Endothelial cell of umbilical vein (primary cell): ENCODE measurements around the gene PPFIA1. TPM values are rescaled to one million over a fixed set of nuclear protein-coding genes. Genes with fewer than 3 reads are reported as not detected.

ENCODE experiments used
- BruUV-seq: library from RNA; stranded (reverse); fragments of 400-500 nt; replicated peaks from 2 replicates; lab custom pipeline; 2021; lab: Mats Ljungman, UMichigan
- CTCF ChIA-PET: fragments of 300-600, 350-600 bp; sonication (Branson Sonifier 250); formaldehyde crosslinking; loops from one replicate; lab custom pipeline; 2021; ENCODE audit warnings: antibody characterized with exemption, inconsistent platforms; lab: Charles Lee
- POLR2A ChIA-PET: fragments of 300-600, 350-600 bp; sonication (Branson Sonifier 250); formaldehyde crosslinking; loops from one replicate; lab custom pipeline; 2021; ENCODE audit warnings: antibody characterized with exemption, inconsistent platforms; lab: Charles Lee
- DNase-seq: peaks from one replicate; pipeline ENCODE4 v3.0.0-alpha.2; 2011; ENCODE audit warnings: low read depth, low spot score
- FAIRE-seq: peaks from 2 replicates; lab custom pipeline; 2011; peaks lifted over from hg19 to GRCh38; lab: Jason Lieb, UNC
- H2AFZ ChIP-seq: 2 replicates; pipeline ENCODE4 v1.6.0; 2012; ENCODE audit warnings: low read depth, low read length, control low read depth, inconsistent platforms
- H3K27ac ChIP-seq: 2 replicates; pipeline ENCODE4 v1.5.1; 2011; ENCODE audit warnings: low read depth, mild to moderate bottlenecking, control low read depth, low read length, moderate library complexity; ENCODE audit not compliant: insufficient read depth
- H3K27me3 ChIP-seq, 2 experiments: 2 replicates each; pipeline versions ENCODE4 v1.6.0 to v1.6.1; 2011; ENCODE audit warnings: low read length in 2 of 2, mixed read lengths in 1 of 2; ENCODE audit not compliant: control insufficient read depth in 2 of 2, insufficient read depth in 2 of 2
- H3K36me3 ChIP-seq, 2 experiments: 2 replicates in 1 of 2; 3 replicates in 1 of 2; pipeline ENCODE4 v1.5.1; 2011; ENCODE audit warnings: low read length in 2 of 2, mild to moderate bottlenecking in 1 of 2, moderate library complexity in 1 of 2; ENCODE audit not compliant: control insufficient read depth in 2 of 2, insufficient read depth in 2 of 2; ENCODE audit errors: extremely low read depth in 1 of 2
- H3K4me1 ChIP-seq: 3 replicates; pipeline ENCODE4 v1.5.1; 2011; ENCODE audit warnings: mild to moderate bottlenecking, low read length; ENCODE audit not compliant: control insufficient read depth, insufficient read depth; ENCODE audit errors: extremely low read depth
- H3K4me2 ChIP-seq: 2 replicates; pipeline ENCODE4 v1.6.1; 2011; ENCODE audit warnings: low read length, control low read depth, mixed read lengths; ENCODE audit not compliant: insufficient read depth
- H3K4me3 ChIP-seq, 3 experiments: fragments of 200-600 bp in 1 of 3; sonication (generic), shearing (Covaris generic) in 1 of 3; replicated peaks in 1 of 3; 2 replicates each; pipeline ENCODE4 v1.5.1; 2011 to 2016; ENCODE audit warnings: control low read depth in 3 of 3, low read length in 3 of 3, mild to moderate bottlenecking in 2 of 3, inconsistent platforms in 1 of 3, low read depth in 1 of 3, moderate library complexity in 1 of 3; ENCODE audit not compliant: insufficient read depth in 1 of 3
- H3K79me2 ChIP-seq: 2 replicates; pipeline ENCODE4 v1.6.0; 2012; ENCODE audit warnings: low read length, inconsistent platforms; ENCODE audit not compliant: control insufficient read depth, insufficient read depth
- H3K9ac ChIP-seq: replicated peaks from 2 replicates; pipeline ENCODE3; 2011; ENCODE audit warnings: low read length, control low read depth; ENCODE audit not compliant: insufficient read depth; ENCODE audit errors: extremely low read depth
- H3K9me1 ChIP-seq: replicated peaks from 3 replicates; pipeline ENCODE4 v1.6.0; 2011; ENCODE audit warnings: mild to moderate bottlenecking, low read length; ENCODE audit not compliant: control insufficient read depth, insufficient read depth; ENCODE audit errors: extremely low read depth
- H3K9me3 ChIP-seq: replicated peaks from 2 replicates; pipeline ENCODE4 v1.5.1; 2012; ENCODE audit warnings: low read length, inconsistent platforms; ENCODE audit not compliant: control insufficient read depth, insufficient read depth
- H4K20me1 ChIP-seq: replicated peaks from 2 replicates; pipeline ENCODE3; 2011; ENCODE audit warnings: mild to moderate bottlenecking, low read length; ENCODE audit not compliant: control insufficient read depth, insufficient read depth; ENCODE audit errors: extremely low read depth
- EZH2 ChIP-seq: IDR thresholded peaks from 2 replicates; pipeline ENCODE4 v1.6.1; 2012; ENCODE audit warnings: borderline replicate concordance, low read depth, mild to moderate bottlenecking, moderate library complexity, low read length, inconsistent platforms; ENCODE audit not compliant: severe bottlenecking
- FOS ChIP-seq: IDR thresholded peaks from 2 replicates; pipeline ENCODE4 v1.6.1; 2011; ENCODE audit warnings: mild to moderate bottlenecking, low read length, moderate library complexity, borderline replicate concordance; ENCODE audit not compliant: insufficient read depth
- JUN ChIP-seq: IDR thresholded peaks from 2 replicates; pipeline ENCODE4 v1.6.1; 2011; ENCODE audit warnings: borderline replicate concordance, low read depth; ENCODE audit not compliant: insufficient read length, insufficient read depth
- POLR2A ChIP-seq: IDR thresholded peaks from 2 replicates; pipeline ENCODE4 v1.6.1; 2012; ENCODE audit warnings: low read depth, mild to moderate bottlenecking, control low read depth, low read length
- POLR2AphosphoS5 ChIP-seq: IDR thresholded peaks from 2 replicates; pipeline ENCODE4 v1.6.1; 2012; ENCODE audit warnings: low read depth, mild to moderate bottlenecking, control low read depth, low read length, moderate library complexity; ENCODE audit not compliant: insufficient read depth
- dilution Hi-C: fragments of 300-500 bp; cut with MboI; formaldehyde crosslinking; loops from one replicate; pipeline ENCODE4 v1.15.0; 2019; ENCODE audit warnings: low sequenced_read_pairs; ENCODE audit not compliant: extremely low pct_ligation_motif_present
- intact Hi-C: fragments of 100-400 bp; cut with micrococcal nuclease; formaldehyde crosslinking; loops from one replicate; pipeline ENCODE4 v1.10.0; 2022
- polyA plus RNA-seq, 4 experiments: library from polyadenylated mRNA; depleted of rRNA in 3 of 4; stranded (reverse) in 3 of 4; unstranded in 1 of 4; fragments of >200 nt; gene quantifications; 2 replicates each; pipeline versions ENCODE4 v1.2.1 to v1.2.3, GENCODE V29; 2011 to 2012; ENCODE audit warnings: missing spikeins in 1 of 4
- total RNA-seq: library from RNA; stranded (reverse); gene quantifications from 2 replicates; pipeline ENCODE4 v1.2.3, GENCODE V29; 2021
- TF ChIP-seq, protein P1 (sequence below), 2 donors: IDR thresholded peaks; 1 replicate in 1 of 2; 2 replicates in 1 of 2; pipeline ENCODE4 v1.5.1; 2011; ENCODE audit warnings: low read length in 2 of 2, mild to moderate bottlenecking in 2 of 2, moderate library complexity in 2 of 2, control low read depth in 1 of 2, inconsistent platforms in 1 of 2, low read depth in 1 of 2; ENCODE audit not compliant: insufficient read depth in 1 of 2; ENCODE audit errors: extremely low read depth in 1 of 2
- TF ChIP-seq, protein P2 (sequence below): IDR thresholded peaks from 2 replicates; pipeline ENCODE4 v1.6.1; 2011; ENCODE audit not compliant: insufficient read depth, insufficient read length

Gene PPFIA1
- total and polyA plus RNA-seq, 2 donors (not counting 3 experiments of a cell fraction or from before 2014, with no cell fraction given) = 44.3 to 60.9 TPM

DNA sequence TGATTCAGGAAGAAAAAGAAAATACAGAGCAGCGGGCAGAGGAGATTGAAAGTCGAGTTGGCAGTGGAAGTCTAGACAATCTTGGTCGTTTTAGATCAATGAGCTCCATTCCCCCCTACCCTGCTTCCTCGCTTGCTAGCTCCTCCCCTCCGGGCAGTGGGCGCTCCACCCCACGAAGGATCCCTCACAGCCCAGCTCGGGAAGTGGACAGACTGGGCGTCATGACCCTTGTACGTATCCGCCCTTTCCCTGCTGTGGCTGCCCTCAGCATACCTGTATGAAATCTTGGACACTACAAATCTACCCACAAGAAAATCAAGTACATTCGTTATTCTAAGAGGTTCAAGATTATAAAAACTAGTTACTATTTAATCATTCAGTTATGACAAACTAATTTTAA is 77.7 kb downstream of the PPFIA1 start:
- no peaks in the 10 kb centered on the region for H3K9me3 ChIP-seq
- dilution Hi-C loops (no loop called here), intact Hi-C loops (no loop called here)
- BruUV-seq = no TSS peak
- CTCF ChIA-PET = interaction anchor here (1.2 kb wide), 1 partner anchor 16 kb away, joined by 3 read pairs; no protein-coding TSS in a partner anchor
- no peak overlapping the region for H3K4me2 ChIP-seq
- H3K27me3 ChIP-seq = no peaks in the 10 kb centered on the region
- POLR2A ChIA-PET = no interaction called here
- H4K20me1 ChIP-seq = no peaks in the 10 kb centered on the region
- DNase-seq (no peak), FAIRE-seq (no peak)
- H3K9ac ChIP-seq = no peak overlapping the region
- no peak overlapping the region for H3K27ac ChIP-seq
- no peaks in the 10 kb centered on the region for H3K79me2 ChIP-seq
- peaks cover 6 to 30% of the 10 kb centered on the region in 2 experiments for H3K36me3 ChIP-seq
- no peaks in the 10 kb centered on the region for H3K4me1 ChIP-seq
- TF ChIP-seq POLR2AphosphoS5 (no peak), POLR2A (no peak), JUN (no peak), FOS (no peak), EZH2 (no peak)
- TF ChIP-seq, protein P1, sequence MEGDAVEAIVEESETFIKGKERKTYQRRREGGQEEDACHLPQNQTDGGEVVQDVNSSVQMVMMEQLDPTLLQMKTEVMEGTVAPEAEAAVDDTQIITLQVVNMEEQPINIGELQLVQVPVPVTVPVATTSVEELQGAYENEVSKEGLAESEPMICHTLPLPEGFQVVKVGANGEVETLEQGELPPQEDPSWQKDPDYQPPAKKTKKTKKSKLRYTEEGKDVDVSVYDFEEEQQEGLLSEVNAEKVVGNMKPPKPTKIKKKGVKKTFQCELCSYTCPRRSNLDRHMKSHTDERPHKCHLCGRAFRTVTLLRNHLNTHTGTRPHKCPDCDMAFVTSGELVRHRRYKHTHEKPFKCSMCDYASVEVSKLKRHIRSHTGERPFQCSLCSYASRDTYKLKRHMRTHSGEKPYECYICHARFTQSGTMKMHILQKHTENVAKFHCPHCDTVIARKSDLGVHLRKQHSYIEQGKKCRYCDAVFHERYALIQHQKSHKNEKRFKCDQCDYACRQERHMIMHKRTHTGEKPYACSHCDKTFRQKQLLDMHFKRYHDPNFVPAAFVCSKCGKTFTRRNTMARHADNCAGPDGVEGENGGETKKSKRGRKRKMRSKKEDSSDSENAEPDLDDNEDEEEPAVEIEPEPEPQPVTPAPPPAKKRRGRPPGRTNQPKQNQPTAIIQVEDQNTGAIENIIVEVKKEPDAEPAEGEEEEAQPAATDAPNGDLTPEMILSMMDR (IDR thresholded peaks at IDR 0.05; ENCODE audit: extremely low read depth in 1 of 2, insufficient read depth in 1 of 2, low read depth in 1 of 2, low read length in 2 of 2) = no peak
- TF ChIP-seq, protein P2, sequence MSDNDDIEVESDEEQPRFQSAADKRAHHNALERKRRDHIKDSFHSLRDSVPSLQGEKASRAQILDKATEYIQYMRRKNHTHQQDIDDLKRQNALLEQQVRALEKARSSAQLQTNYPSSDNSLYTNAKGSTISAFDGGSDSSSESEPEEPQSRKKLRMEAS = no peak
- H3K4me3 ChIP-seq = no peak overlapping the region
- H2AFZ ChIP-seq = no peak overlapping the region
- H3K9me1 ChIP-seq = no peaks in the 10 kb centered on the region
